Measurements from ENCODE around the gene MUC5AC.
"Not testable (repeated sequence)": the region's sequence is repeated elsewhere in the genome, so short reads cannot be mapped to it uniquely, and the experiment has no call there.

The MUC5AC gene

DNA sequence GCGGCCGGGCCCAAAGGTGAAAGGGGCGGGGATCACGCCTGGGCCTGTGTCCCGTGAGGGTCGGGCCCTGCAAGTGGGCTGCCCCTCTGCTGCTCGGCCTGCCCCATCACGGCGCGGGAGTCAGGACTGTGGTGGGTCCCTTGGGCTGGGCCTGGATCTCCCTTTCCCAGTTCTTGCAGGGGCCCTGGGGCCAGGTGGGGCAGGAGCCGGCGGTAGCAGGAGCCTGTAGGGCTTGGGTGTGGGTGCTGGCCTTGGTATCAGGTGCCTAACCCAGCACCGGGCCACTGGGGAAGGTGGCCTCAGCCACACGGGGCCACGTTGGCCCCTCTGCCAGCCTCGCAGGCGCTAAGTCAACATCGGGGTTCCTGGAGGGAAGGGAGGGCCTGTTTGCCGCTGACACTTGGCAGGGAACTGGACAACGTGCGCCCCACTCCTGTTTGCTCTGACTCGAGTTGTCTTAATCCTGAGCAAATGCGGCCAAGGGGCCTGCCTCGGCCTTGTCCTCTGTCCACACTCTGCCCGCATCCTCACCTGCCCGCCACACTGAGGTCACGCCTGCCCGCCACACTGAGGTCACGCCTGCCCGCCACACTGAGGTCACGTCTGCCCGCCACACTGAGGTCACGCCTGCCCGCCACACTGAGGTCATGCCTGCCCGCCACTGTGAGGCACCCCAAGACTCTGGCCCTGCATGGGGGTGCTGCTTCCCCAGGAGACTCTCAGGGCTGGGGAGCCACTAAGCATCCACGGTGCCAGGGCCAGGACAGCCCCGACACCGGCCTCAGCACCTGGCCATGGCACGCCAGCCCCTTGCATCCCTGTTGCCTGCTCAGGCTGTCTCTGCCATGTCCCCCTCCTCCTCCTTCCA lies 50.9 kb downstream of the MUC5AC start:
- DNase-seq (ENCODE audit: low read depth): no peak

DNA sequence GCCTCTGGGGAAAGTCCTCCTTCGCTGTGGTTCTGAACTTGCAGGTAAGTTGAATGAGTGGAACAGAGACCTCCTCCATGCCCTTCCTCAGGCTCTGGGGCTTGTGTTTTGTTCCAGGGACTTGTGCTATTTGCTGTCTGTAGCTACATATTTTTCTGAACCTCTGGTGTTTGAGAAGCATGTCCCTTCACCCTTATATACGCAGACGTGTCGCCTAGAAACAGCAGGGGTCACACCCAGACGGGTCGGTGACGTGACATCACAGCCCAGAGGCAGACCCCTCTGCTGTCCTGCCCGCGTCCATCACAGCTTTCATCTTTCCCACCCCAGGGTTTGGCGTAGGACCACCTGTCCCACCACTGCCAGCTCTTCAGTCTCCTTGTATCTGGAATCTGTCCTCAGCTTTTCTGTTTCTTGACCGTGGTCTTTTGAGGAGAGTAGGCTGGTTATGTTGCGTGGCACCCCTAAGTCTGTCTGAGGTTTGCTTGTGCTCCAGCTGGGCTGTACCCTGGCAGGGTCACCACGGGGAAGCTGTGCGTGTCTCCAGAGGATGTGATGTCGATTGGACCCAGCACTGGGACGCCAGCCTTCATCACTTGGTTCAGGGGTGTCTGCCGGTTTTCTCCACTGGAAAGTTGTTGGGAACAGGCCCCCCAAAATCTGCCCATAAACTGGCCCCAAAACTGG lies 51.8 kb downstream of the MUC5AC start:
- DNase-seq (ENCODE audit: low read depth): no peak

DNA sequence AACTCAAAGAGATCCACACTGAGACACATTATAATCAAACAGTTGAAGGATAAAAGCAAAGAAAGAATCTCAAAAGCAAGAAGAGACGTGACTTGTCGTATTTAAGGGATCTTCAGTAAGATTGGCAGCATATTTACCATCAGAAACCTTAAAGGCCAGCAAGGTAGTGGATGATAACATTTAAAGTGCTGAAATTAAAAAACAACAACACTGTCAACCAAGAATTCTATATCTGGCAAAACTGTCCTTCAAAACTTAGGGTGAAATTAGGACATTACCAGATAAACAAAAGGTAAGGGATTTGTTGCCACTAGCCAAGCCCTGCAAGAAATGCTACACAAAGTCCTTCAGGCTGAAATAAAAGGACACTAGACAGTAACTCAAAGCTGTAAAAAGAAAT lies 54.1 kb downstream of the MUC5AC start:
- no peak for DNase-seq (ENCODE audit: low read depth)

DNA sequence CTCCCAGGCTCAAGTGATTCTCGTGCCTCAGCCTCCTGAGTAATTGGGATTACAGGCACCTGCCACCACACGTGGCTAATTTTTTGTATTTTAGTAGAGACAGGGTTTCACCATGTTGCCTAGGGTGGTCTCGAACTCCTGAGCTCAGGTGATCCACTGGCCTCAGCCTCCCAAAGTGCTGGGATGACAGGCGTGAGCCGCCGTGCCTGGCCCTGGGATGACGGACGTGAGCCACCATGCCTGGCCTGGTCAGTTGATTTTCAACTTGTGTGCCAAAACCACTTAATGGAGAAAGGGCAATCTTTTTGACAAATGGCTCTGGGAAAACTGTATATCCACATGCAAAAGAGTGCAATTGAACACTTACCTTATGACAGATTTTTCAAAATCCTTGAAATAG lies 58.1 kb downstream of the MUC5AC start:
- not testable (repeated sequence) for DNase-seq (ENCODE audit: low read depth)

DNA sequence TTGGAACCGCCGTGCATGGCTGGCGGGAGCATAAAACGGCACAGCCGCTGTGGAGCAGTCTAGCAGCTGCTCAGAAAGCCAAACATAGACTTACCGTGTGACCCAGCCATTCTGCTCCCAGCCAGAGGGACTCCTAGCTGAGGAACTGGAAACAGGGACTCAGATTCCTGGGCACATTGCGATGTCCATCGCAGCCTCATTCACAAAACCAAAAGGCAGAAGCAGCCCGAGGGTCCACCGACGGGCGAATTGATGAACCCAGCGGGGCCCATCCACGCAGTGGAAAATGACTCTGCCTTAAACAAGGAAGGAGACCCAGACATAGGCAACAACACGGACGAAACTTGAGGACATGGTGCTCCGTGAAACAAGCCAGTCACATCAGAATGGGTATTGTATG lies 59.4 kb downstream of the MUC5AC start:
- DNase-seq (ENCODE audit: low read depth): no peak

DNA sequence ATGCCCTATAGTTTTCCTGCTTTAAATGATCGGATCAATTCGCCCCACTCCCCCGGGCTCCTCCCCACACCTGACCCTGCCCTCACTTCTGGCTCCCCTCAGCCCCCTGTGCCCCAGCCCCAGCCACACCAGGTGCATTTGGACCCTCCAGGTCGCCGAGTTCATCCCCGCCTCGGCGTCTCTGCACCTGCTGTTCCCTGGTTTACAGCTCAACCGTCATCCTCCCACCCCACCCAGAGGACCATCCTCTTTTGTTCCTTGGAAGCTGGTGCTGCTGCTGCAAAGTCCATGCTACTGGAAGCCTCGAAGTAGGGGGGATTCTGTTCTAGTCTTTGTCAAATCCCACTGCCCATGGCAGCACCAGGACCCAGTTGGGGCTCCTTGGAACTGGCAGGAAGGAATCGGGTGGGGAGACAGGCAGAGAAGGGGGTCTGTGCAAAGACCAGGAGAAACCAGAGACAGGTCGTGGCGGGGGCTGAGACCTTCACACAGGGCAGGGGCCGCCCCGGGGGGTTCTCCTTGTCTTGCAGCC lies 60.6 kb downstream of the MUC5AC start:
- no peak for DNase-seq (ENCODE audit: low read depth)

DNA sequence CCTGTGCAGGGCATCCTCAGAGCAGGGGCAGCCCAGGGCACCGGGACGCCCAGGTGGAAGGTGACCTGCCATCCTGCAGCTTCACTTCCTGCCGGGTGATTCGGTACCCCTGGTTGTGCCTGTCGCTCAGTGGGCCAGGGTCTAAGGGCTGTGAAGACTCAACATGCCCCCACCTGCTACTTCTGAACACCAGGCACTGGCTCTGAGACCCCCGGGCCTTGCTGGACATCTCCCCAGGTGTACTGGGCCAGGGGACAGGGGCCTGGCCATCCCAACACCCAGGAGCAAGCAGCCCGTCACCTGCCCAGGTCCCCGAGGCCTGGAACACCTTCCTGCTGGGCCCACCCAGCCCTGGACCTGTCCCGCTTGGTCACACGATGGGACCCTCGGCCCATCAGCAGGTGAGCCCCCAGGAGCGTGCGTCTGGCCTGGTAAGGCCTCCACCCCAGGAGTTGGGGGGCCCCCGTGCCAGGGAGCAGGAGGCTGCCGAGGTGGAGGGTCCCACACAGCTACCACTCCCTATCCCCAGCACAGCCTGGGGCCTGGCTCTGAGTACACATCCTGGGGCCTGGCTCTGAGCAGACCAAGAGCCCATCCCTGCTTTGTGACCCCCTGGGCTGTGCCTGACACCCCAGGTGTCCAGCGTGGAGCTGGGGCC lies 61.2 kb downstream of the MUC5AC start:
- DNase-seq (ENCODE audit: low read depth): no peak

DNA sequence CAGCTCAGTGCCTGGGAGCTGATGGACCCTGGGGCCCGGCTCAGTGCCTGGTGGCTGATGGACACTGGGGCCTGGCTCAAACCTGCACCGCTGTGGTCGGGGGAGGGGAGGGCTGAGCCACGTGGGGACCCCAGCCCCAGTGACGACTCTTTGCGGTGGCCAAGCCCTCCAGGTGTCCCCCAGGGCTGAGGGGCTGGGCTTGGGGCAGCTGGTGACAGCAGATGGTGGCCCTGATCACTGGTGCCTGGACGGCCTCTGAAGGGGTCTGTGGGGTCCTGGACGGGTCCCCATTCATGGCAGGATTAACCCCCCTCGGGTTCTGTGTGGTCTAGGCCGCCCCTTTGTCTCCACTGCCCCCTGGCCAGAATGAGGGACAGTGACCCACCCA lies 61.7 kb downstream of the MUC5AC start:
- DNase-seq (ENCODE audit: low read depth): no peak

DNA sequence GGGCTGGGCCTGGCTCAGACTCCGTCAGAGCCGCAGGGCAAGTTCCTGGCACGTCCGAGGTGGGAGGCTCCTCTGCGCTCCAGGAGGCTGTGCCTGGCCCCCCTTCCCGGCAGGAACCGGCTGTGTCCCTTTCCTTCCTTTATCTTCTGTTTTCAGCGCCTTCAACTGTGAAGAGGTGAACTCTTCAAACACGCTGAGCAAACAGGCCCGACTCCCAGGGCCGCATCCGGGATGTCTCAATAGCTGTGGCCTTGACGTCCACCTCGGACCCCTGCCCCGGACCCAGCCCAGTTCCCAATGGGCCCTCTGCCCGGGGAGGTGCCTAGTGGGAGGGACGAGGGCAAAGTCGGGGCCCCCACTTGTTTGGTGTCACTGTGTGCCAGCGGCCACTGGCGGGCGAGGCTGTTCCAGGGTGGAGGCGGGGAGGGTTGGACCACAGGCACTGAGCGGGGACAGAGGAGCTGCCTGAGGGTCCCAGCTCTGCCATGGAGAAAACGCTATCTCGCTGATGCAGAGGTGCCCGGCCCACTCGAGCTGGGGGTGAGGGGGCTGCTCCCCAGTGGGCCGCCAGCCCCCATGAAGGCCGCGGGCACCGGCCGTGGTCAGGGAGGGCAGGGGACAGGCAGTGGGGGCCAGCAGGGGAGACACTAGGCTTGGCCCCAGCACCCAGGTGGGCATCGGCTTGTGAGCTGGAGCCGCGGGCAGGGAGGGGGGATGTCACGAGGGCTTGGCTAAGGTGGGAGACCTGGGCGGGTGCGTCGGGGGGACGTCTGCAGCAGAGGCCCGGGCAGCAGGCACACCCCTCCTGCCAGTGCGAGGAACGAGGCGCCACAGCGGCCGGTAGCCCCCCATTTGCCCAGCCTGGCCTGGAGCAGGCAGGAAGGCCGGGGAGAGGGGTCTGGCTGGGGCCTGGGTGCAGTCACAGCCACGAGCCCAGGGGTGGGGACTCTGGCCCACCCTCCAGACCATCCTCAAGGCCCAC lies 62.4 kb downstream of the MUC5AC start:
- no peak for DNase-seq (ENCODE audit: low read depth)

DNA sequence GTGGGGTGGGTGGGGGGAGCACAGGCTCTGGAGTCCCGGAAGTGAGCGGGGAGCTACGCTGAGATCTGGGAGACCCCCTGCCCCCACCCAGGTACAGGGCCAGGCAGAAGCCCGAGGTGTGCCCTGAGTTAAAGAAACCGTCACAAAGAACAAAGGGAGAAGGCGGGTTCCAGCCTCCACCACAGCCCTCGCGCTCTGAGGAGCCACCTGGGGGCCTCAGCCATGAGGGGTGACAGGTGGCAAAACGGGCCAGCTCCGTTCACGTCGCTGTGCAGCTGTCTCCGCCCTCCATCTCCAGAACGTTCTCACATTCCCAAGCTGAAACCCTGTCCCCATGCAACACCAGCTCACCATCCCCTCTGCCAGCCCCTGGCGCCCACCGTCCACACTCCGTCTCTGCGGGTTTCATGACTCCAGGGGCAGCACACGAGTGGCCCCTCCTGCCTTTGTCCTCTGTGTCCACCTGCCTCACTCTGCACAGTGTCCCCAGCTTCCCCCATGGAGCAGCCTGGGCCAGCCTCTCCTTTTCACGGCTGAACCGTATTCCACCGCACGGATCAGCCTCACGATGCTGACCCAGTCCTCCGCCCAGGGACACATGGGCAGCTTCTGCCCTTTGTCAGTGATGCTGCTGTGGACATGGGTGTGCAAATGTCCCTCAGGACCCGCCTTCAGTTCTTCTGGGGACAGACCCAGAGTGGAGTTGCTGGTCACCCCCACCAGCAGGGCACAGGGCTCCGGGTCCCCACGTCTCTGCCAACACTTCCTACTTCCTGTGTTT lies 63.4 kb downstream of the MUC5AC start:
- DNase-seq (ENCODE audit: low read depth): no peak

DNA sequence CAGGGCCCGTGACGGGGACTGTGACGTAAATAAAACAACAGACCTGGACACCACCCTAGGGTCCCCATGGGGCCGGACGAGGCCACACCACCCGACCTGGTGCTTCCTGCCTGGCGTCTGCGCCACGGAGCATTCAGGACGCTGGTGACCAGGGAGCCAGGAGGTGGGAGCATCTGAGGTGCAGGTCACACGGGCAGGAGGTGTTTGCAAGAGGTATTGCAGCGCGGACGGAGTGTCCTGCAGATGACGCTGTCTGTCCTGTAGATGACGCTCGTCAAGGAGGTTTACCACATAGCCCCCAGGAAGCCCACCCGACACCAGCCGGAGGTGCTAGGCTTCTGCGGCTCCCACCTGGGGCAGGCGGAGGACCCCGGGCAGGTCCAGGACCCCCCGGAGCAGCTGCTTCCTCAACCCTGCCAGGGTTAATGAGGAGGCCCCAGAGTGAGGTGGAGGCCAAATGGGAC lies 64.1 kb downstream of the MUC5AC start:
- DNase-seq (ENCODE audit: low read depth): no peak

DNA sequence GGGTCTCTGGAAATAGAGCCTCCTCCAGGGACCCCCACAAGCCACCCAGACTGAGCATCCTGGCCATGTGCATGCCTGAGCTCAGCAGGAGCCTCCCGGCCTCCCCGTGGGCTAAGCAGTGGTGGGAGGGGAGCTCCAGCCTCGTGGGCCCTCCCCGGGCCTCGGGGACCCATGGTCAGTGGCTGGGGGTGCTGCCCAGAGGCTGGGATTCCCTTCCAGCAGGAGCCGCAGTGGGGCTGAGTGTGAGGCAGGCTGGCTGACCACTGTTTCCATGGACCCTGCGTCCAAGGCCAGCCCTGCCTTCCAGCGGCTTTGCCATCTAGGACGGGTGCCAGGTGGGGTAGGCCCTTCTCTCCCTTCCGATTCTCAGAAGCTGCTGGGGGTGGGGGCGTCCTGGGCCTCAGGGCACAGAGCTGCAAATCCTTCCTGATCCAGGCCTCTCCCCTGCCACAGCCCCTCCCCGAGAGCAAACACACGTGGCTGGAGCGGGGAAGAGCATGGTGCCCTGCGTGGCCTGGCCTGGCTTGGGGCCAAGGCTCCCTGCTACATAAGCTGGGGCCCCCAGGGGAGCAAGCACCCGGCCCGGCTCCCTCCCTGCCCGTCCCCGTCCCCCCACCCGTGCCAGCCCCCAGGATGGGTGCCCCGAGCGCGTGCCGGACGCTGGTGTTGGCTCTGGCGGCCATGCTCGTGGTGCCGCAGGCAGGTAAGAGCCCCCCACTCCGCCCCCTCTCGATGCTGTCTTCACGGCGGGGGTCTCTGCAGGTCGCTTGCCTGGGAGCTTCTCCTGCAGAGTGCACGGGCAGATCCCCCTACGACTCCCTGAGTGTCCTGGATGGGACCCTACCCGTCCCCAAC lies 65.0 kb downstream of the MUC5AC start, which contains the start of gene MUC5B:
MUC5B (plus strand) TSS at position 576 of the 855 bp plus-strand sequence; CDS start at position 634, 58 bp downstream.
- DNase-seq (ENCODE audit: low read depth): no peak

DNA sequence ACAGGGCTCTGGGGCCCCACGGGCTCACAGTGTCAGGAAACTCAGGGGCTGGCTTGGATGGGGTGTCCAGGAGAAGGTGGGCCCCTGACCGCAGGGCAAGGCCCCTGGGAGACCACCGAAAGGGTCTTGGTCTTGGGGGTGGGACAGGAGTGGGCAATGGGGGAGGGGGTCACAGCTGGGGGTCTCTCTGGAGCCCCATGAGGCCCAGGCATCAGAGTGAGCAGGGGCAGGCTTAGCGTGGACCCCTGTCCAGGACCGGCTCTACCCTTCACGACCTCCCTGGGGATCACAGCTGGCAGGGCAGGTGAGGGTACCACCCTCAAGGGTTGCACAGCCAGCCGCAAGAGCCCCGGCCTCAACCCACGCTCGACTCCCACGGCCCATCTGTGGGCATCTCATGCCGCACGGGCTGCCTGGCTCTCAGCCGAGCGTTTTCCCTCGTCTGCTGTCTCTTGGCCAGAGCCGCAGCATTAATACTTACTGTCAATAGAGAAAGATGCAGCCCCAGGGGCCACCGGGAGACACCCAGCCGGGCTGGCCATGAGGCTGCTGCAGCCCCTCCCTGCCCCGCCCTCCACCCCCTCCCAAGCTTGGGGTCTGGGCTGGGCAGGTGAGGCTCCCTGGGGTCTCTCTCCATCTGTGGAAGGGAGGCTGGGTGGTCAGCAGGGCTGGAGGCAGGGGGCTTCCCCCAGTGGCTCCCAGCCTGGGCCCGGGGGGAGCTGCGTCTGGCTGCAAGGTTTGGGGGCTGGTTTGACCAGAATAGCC lies 65.8 kb downstream of the MUC5AC start:
- no peak for DNase-seq (ENCODE audit: low read depth)

DNA sequence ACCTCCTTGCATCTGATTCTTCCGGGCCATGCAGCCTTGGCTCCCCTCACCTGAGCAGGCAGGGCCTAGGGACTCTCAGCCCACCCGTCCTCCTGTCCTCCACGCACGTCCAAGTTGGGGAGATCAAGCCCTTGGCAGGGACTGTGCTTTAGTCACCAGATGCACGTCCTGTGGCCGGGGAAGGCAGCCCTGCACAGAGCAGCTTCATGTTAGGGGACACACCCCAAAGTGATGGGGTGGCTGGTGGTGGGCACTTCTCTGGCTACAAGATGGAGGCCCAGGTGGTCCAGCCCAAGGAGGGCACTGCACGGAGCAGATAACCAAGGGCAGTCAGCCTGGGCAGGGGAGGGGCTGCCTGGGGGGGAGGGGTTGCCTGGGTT lies 66.3 kb downstream of the MUC5AC start:
- DNase-seq (ENCODE audit: low read depth): no peak

DNA sequence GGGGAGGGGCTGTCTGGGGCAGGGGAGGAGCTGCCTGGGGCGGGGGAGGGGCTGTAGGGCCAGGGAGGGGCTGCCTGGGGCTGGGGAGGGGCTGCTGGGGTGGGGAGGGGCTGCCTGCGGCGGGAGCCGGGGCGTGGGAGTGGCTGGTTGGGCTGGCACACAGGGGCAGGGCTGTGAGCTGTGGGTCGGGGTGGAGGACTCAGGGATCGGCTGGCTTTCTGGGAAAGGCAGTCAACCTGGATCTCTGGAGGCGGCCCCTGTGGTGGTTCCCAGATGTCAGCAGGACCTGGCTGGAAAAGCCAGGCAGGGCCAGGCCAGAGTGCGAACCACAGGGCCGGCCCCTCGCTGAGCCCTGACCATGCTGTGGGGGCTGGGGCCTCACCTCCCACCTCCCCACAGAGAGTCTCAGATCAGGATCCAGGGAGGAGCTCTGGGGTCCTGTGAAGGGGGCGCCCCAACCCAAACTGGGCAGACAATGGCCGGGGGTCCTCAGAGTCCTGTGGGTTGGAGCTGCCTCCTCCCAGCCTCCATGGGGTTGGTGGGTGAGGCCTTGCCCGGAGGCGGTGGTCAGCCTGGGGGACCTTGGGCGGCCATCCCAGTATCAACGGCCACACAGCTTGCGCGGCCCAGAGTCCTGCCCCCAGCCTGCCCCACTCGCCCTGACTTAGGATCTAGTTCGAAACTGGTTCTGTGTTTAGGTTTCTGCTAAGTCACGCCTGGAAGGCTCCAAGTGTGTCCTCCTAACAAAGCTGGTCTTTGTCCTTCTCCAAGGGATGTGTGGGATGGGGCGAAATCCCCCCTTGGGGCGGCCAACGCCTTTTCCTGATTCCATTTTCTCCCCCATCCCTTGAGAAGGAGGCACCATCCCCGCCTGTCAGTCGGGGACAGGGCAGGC lies 67.0 kb downstream of the MUC5AC start:
- no peak for DNase-seq (ENCODE audit: low read depth)

DNA sequence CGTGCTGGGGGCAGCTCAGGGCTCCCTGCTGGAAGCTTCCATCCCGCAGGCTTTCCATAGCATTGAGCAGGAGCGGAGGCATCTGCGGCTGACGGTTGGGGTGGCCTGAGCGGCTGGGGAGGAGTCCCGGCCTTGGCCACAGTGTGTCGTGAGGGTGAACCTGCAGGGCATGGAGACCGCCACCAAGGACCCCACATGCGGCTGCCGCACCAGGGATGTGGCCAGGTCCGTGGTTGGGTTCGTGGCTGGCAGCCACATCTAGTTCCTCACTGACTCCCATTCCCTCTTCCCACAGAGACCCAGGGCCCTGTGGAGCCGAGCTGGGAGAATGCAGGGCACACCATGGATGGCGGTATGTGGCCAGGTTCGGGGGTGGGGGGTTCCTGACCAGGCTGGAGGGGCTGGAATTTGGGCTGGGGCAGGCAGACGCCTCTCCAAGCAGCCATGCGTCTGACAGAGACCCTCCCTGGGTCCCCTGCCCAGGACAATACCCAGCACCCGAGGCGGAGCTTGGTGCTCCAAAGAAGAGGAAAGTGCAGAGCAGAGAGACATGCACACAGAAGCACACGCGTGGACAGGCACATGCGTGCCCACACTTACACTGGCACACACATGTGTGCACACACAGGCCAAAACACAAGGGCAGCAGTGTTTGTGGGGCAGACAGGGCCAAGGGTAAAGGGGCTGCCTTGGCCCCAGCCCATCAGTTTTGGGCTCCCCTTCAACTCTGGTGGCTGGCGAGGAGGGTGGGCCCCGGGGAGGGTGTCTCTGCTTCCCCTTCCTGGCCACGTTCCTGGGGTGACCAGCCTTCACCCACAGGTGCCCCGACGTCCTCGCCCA lies 67.9 kb downstream of the MUC5AC start:
- DNase-seq (ENCODE audit: low read depth): no peak
